AG04449 (cell line): Measurements from ENCODE around the gene MTHFS.
"Not testable (repeated sequence)": the region's sequence is repeated elsewhere in the genome, so short reads cannot be mapped to it uniquely, and the experiment has no call there.

Experiments
- CTCF ChIA-PET: fragments of 350-600 bp; formaldehyde crosslinking; extraction: SDS; loops from one replicate; lab custom pipeline; 2021; ENCODE audit warnings: antibody characterized with exemption; lab: Yijun Ruan, JAX
- POLR2A ChIA-PET: fragments of 400-600, 350-600 bp; formaldehyde crosslinking; extraction: SDS; loops from one replicate; lab custom pipeline; 2020; ENCODE audit warnings: antibody characterized with exemption, inconsistent platforms; lab: Yijun Ruan, JAX
- DNase-seq: peaks from one replicate; pipeline ENCODE4 v3.0.0-alpha.2; 2010; ENCODE audit warnings: low read depth, low spot score
- H3K4me3 ChIP-seq: 2 replicates; pipeline ENCODE4 v1.5.1; 2011; ENCODE audit warnings: low read depth, mild to moderate bottlenecking, control low read depth, low read length
- CTCF ChIP-seq: IDR thresholded peaks from one replicate; pipeline ENCODE4 v1.5.1; 2011; ENCODE audit warnings: mild to moderate bottlenecking, moderate library complexity, low read length, control low read depth, inconsistent platforms; ENCODE audit not compliant: insufficient read depth; ENCODE audit errors: missing control alignments

The MTHFS gene

GRCh38 chr15:79919090-79919748 lies 22.4 kb upstream of the MTHFS start:
- no peak for TF ChIP-seq CTCF
- CTCF ChIA-PET: interaction anchor here (1.2 kb wide), 1 partner anchor 66 kb away, joined by 3 read pairs; no protein-coding TSS in a partner anchor
- DNase-seq: no peak
- no peak overlapping the region for H3K4me3 ChIP-seq
- POLR2A ChIA-PET: interaction anchor here (0.6 kb wide), 1 partner anchor 183 kb away, joined by 4 read pairs; no protein-coding TSS in a partner anchor

DNA sequence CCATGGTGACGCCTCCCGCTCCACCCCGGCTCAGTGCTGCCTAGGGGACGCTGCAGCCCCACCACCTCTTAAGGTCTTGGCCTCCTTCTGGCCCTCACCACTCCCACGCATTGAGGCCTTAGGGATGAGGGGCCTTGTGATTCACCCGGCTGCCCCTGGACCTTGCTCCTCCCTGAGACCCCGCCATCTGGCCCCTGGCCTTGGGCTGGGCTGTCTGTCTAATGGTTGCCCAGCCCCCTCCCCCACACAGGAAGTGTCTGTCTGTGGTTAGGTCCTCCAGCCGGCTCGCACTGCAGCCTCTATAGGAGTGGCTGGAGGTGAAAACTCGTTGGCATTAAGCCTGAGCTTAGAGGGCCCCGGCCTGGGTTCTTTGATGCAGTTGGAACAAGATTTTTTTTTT lies 21.5 kb upstream of the MTHFS start:
- TF ChIP-seq CTCF: no peak
- ChIA-PET CTCF (interaction anchor here (1.2 kb wide), 1 partner anchor 65 kb away, joined by 3 read pairs; no protein-coding TSS in a partner anchor), POLR2A (interaction anchor here (0.6 kb wide), 1 partner anchor 184 kb away, joined by 4 read pairs; no protein-coding TSS in a partner anchor)
- DNase-seq: no peak
- H3K4me3 ChIP-seq: no peak overlapping the region

- CTCF ChIA-PET: no interaction called here
- POLR2A ChIA-PET: no interaction called here
- no peak for DNase-seq
- TF ChIP-seq CTCF: no peak
- H3K4me3 ChIP-seq: no peak overlapping the region
These were observed 19.8 kb upstream of the MTHFS start for GRCh38 chr15:79916502-79917132.

- CTCF ChIA-PET, DNase-seq, POLR2A ChIA-PET, H3K4me3 ChIP-seq: not testable (repeated sequence)
These were observed 19.1 kb upstream of the MTHFS start for GRCh38 chr15:79915776-79916501.

- ChIA-PET POLR2A (no interaction called here), CTCF (interaction anchor here (1.7 kb wide), 1 partner anchor 17 kb away, joined by 5 read pairs; no protein-coding TSS in a partner anchor)
- no peak overlapping the region for H3K4me3 ChIP-seq
- no peak for DNase-seq
- TF ChIP-seq CTCF: no peak
These were observed 17.9 kb upstream of the MTHFS start for GRCh38 chr15:79914728-79915127.

- H3K4me3 ChIP-seq, CTCF ChIA-PET, DNase-seq, POLR2A ChIA-PET: not testable (repeated sequence)
These were observed 12.9 kb upstream of the MTHFS start for GRCh38 chr15:79909556-79910335.

GRCh38 chr15:79904271-79904670 lies 7.5 kb upstream of the MTHFS start:
- no peak for TF ChIP-seq CTCF
- CTCF ChIA-PET: interaction anchor here (1.1 kb wide), 1 partner anchor 89 kb away, joined by 4 read pairs; no protein-coding TSS in a partner anchor
- POLR2A ChIA-PET: no interaction called here
- no peak overlapping the region for H3K4me3 ChIP-seq
- DNase-seq: no peak
